ENCODE results near the gene METRNL. TPM values are rescaled to one million over a fixed set of nuclear protein-coding genes. Genes with fewer than 3 reads are reported as not detected.
"Not testable (repeated sequence)": the region's sequence is repeated elsewhere in the genome, so short reads cannot be mapped to it uniquely, and the experiment has no call there.

METRNL gene
- total RNA-seq, 1 experiment from 2014 or later = 203 TPM

GRCh38 chr17:83134456-83134855 lies 55.0 kb downstream of the METRNL start:
- DNase-seq (ENCODE audit: low spot score) = not testable (repeated sequence)

DNA sequence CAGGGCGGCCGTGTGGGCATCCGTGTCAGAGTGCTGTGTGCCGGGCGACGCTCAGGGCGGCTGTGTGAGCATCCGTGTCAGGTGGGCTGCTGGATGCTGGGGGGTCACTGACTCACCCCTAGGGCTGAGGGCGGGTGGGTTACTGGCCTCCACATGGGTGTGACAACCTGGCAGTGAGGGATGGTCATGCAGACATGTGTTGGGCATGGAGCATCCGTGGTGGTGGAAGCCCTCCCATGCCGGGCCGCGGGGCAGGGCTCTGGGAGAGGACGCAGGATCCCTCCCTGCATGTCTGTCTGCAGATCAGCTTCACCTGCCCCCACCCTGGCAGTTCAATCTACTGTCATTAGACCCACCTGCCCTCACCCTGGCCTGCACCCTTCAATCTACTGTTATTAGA lies 56.3 kb downstream of the METRNL start:
- DNase-seq (ENCODE audit: low spot score) = no peak

- no peak for DNase-seq (ENCODE audit: low spot score)
Measured at GRCh38 chr17:83136156-83136555, 56.7 kb downstream of the METRNL start.

DNA sequence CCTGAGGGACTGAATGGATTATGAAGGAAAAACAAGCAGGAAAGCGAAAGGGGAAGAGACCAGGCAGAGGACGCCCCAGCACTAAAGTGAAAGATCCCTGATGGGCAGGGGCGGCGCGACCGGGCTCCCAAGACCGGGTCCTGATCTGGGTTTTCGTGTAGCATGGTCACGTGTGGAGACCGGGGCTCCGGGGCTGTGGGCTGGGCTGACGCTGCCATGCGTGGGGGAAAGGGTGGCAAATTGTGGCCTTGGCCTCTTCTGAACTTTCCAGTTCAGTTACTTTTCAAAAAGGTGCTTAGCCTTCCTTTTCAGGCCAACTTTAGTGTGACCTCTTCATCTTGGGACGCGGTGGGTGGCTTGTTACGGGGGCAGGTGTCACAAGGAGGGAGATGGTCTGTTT lies 57.5 kb downstream of the METRNL start:
- no peak for DNase-seq (ENCODE audit: low spot score)

GRCh38 chr17:83137523-83137922 lies 58.1 kb downstream of the METRNL start:
- no peak for DNase-seq (ENCODE audit: low spot score)

GRCh38 chr17:83138820-83139219 lies 59.4 kb downstream of the METRNL start:
- DNase-seq (ENCODE audit: low spot score) = no peak

- not testable (repeated sequence) for DNase-seq (ENCODE audit: low spot score)
Measured at GRCh38 chr17:83139541-83140248, 60.3 kb downstream of the METRNL start.

DNA sequence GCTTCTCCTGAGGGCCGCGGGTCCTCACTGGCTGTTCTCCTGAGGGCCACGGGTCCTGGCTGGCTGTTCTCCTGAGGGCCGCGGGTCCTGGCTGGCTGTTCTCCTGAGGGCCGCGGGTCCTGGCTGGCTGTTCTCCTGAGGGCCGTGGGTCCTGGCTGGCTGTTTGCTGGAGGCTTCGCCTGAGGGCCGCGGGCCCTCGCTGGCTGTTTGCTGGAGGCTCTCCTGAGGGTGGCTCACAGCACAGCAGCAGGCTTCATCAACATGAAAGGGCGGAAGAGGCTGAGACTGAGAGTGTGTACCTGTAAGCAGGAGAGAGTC lies 60.8 kb downstream of the METRNL start:
- not testable (repeated sequence) for DNase-seq (ENCODE audit: low spot score)

DNA sequence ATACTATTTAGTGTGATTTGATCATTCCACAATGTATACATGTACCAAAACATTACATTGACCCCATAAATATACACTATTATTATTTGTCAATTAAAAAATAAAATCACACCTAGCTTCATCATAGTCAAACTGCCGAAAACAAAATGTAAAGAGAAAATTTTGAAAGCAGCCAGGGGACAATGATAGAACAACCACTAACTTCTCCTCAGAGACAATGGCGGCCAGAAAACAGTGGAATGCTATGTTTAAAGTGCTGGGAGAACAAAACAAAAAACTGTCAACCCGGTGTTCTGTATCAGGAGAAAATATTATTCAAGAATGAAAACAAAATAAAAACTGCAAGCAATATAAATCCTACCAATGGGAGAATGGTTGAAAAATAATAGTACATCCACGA lies 63.2 kb downstream of the METRNL start:
- DNase-seq (ENCODE audit: low spot score) = no peak

DNA sequence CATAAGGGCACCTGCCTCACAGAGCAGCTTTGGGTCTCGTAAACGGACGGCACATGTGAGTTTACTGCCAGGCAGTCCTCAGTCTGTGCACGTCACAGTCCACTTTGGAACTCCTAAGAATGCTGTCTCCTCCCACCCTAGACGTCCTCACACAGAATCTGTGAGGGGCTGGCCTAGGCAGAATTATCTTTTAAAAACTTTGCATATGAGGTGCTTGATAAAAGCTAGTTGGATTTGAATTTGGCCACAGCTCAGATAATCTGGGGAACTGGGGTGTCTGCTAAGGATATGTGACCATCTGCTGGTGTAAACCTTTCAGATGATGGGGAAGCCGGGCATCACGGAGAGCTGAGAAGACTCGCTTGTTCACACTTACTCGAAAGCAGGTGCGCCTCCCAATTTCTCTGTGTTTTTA lies 64.4 kb downstream of the METRNL start:
- DNase-seq (ENCODE audit: low spot score) = no peak

Other genes with a start within 250 kb of the METRNL start
- gene ZNF750, start 239.6 kb upstream of the METRNL start, total RNA-seq (2014; rRNA removed; shearing (Covaris generic)) = 0.05 TPM in 1 of 2 replicates, not detected in the other